GM18909 (cell line): ENCODE data around the gene ATP9B.
"Not testable (repeated sequence)": the region's sequence is repeated elsewhere in the genome, so short reads cannot be mapped to it uniquely, and the experiment has no call there.

ENCODE experiments used
- ATAC-seq: cut with Tn5 transposase; IDR thresholded peaks from one replicate; pipeline ENCODE4 v1.9.1; 2021; ENCODE audit warnings: mild to moderate bottlenecking; ENCODE audit not compliant: unreplicated experiment, poor library complexity

The ATP9B gene

GRCh38 chr18:79373736-79374135 is 304.5 kb downstream of the ATP9B start:
- no peak for ATAC-seq

GRCh38 chr18:79374408-79375171 is 305.4 kb downstream of the ATP9B start:
- peak; percentile 74 for ATAC-seq

GRCh38 chr18:79375441-79376154 is 306.4 kb downstream of the ATP9B start:
- ATAC-seq = no peak

GRCh38 chr18:79376661-79377060 is 307.5 kb downstream of the ATP9B start:
- ATAC-seq = not testable (repeated sequence)

GRCh38 chr18:79377187-79377891 is 308.1 kb downstream of the ATP9B start:
- ATAC-seq = no peak

GRCh38 chr18:79378536-79379250 is 309.5 kb downstream of the ATP9B start:
- peak; percentile 72 for ATAC-seq

GRCh38 chr18:79379251-79379905 is 310.2 kb downstream of the ATP9B start:
- ATAC-seq = peak; percentile 8

- peak; percentile 8 for ATAC-seq
Measured at GRCh38 chr18:79379931-79380815, 311.0 kb downstream of the ATP9B start.

- ATAC-seq = peak; percentile 49
Measured at GRCh38 chr18:79380816-79381806, 311.9 kb downstream of the ATP9B start.

GRCh38 chr18:79381811-79382311 is 312.7 kb downstream of the ATP9B start:
- no peak for ATAC-seq

GRCh38 chr18:79382681-79383387 is 313.6 kb downstream of the ATP9B start:
- ATAC-seq = no peak

- ATAC-seq = no peak
Measured at GRCh38 chr18:79383388-79384056, 314.3 kb downstream of the ATP9B start.

GRCh38 chr18:79384151-79384807 is 315.1 kb downstream of the ATP9B start:
- no peak for ATAC-seq

- no peak for ATAC-seq
Measured at GRCh38 chr18:79384834-79385233, 315.6 kb downstream of the ATP9B start.

GRCh38 chr18:79385326-79385707 is 316.1 kb downstream of the ATP9B start:
- ATAC-seq = no peak

- no peak for ATAC-seq
Measured at GRCh38 chr18:79385708-79386341, 316.6 kb downstream of the ATP9B start.
